HG02970 (cell line): ENCODE data around the gene ARSG.
A peak's percentile ranks its signal among the peaks of the same experiment; 100 is the strongest.

Experiments used
- ATAC-seq: cut with Tn5 transposase; IDR thresholded peaks from one replicate; pipeline ENCODE4 v1.9.1; 2021; ENCODE audit warnings: mild to moderate bottlenecking, moderate library complexity, moderate number of reproducible peaks; ENCODE audit not compliant: unreplicated experiment, low FRiP score

Gene ARSG

DNA sequence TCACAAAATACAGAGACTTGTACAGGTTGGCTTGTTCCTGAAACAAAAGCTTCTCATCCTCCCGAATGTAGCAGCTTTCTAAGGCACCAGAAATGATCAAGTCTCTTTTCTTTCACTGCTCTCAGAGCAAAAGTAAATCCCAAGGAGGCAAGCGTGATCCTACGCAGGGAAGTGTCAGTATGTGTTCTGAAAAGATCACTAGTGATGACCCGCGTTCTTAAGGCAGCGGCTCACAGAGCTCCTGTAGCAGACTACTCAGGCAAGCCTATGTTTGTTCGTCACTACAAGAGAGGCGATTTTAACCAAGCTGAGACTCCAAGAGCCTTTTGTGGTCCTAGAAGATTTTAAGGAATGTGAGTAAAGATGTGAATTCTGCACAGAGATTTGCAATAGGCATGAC, 131.5 kb downstream of the ARSG start:
- ATAC-seq: no peak

DNA sequence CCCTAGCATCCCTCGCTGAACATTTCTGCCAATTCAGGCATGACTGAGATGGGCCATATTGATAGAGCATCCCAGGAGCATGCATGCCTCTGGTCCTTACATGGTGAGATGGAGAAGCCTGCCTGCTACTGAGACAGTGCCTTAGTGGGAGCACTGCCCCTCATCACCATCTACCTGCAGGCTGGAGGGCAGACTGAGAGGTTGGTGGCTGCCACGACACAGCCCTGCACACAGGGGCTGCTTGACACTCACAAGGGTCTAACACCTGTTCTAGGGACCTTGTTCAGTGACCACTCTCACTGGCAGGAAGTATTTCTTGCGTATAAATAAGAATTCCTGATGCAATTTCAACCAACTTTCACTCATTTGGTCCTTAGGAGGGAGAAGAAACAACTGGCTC, 132.0 kb downstream of the ARSG start:
- ATAC-seq: no peak

- ATAC-seq: no peak
Observed at GRCh38 chr17:68424203-68424602, 132.9 kb downstream of the ARSG start.

DNA sequence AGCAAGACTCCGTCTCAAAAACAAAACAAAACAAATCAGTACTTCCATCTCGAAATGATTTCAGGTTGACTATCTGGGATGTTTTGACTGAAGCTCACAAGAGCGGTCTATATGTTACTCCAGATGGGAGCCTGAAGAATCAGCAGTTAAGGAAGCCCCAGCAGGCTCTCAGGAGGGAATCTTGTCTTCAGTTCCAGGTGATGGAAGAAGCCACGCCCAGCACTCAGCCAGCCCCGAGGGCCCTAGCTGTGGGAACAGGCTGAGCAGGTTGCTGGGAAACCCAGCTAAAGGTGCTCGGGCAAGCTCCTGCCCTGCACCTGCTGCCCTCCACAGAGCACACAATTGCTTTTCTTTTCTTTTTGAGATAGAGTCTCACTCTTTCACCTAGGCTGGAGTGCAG, 133.6 kb downstream of the ARSG start:
- no peak for ATAC-seq

- ATAC-seq: no peak
Observed at GRCh38 chr17:68425979-68426378, 134.7 kb downstream of the ARSG start.

- no peak for ATAC-seq
Observed at GRCh38 chr17:68427575-68427974, 136.3 kb downstream of the ARSG start.

DNA sequence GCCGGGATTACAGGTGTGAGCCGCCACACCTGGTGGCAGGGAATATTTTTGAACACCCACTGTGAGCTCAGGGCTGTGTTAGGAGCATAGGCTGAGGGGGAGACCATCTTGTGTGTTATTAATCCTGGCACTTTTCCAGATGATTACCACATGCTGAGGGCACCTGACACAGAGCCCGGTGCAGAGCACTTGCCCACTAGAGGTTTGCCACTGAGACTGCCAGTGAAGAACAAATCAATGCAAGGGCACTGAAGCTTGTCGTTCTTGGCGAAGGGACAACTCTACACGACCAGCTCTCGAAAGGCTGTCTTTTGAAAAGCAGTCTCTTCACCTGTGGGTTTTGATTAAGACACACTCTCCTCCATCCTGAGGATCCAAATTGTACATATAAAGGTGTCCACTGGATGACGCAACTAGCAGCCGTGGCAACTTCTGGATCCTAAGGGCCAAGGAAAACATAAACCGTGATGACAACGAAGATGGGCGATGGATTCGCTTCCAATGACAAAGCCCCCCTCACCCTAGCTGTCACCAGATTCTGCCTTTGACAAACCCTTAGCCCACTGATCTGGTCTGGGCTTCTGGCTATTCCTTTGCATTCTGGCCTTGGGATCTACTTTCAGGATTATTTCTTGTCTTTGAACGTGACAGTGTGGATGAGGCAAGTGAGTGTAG, 137.3 kb downstream of the ARSG start:
- ATAC-seq: no peak

DNA sequence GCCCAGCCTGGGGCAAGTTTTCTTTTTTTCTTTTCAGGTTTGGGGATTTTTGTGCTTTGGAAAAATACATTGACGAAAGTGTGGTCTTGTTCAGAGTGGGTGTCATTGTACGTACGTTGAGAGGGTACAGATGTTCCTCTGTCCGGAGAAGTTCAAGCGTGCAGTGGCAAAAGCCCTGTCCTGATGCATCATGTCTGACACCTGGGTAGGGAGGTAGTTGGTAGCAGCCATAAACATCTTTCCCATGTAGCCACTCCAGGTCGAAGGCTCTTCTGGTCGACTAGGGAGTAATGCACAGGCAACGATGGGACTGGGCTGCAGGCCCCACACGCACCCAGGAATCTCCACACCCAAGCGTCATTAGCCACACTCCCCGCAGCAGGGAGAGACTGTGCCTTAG, 138.6 kb downstream of the ARSG start:
- no peak for ATAC-seq

- no peak for ATAC-seq
Observed at GRCh38 chr17:68431045-68431608, 139.8 kb downstream of the ARSG start.

GRCh38 chr17:68431661-68432071, 140.4 kb downstream of the ARSG start:
- ATAC-seq: no peak

- ATAC-seq: no peak
Observed at GRCh38 chr17:68432086-68432864, 141.0 kb downstream of the ARSG start.

GRCh38 chr17:68433211-68433610, 141.9 kb downstream of the ARSG start:
- no peak for ATAC-seq

DNA sequence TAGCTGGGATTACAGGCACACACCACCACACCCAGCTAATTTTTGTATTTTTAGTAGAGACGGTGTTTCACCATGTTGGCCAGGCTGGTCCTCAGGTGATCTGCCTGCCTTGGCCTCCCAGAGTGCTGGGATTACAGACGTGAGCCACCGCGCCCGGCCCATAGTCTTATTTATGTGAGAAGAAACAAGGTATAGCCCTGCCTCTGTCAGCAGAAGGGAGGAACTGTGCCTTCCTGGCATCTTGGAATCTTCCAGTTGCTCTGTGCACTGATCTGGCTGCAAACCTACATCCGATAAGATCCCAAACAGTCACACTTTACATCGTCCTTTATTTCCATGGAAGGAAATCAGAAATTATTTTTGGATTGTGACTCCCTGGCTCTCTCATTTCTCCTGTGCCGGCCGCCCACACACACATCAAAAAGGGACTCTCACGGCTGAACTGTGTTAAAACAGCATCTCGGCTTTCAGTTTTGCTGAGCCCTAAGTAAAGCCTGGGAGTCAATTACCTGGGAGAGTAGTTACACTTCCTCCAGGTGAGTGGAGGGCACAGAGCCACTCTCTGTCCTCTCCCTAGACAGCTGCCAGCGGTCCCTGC, 142.7 kb downstream of the ARSG start:
- no peak for ATAC-seq

GRCh38 chr17:68435361-68435760, 144.1 kb downstream of the ARSG start:
- no peak for ATAC-seq

- no peak for ATAC-seq
Observed at GRCh38 chr17:68435876-68436842, 144.9 kb downstream of the ARSG start.

DNA sequence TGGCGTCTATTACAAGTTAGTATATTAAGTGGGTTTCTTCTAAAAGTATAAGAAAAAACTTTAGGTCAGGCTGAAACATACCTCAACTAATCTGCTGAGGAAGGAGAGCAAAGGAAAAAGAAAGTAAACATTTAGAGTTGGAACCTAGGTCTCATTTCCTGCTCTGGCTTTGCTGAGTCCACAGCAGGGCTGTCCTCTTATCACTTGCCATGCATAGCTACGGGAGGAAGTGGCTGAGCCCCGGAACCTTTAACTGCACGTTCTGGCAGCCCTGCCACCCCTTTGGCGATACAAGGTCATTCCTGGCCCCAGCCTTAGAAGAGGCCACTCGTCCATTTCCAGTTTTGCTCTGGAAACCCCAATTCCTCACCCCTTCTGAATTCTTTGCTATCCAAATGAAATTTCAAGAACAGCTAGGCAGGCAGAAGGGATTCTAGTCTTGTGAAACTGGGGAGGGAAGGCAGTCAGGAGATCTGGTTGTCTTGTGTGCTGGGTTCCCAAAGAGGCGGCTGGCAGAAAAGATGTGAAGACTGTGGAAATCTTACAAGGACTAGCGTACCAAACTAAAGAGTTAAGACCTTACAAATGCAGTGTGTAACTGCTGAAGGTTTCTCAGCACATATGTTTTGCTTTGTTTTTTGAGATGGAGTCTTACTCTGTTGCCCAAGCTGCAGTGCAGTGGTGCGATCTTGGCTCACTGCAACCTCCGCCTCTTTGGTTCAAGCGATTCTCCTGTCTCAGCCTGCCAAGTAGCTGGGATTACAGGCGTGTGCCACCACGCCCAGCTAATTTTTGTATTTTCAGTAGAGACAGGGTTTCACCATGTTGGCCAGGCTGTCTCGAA, 146.9 kb downstream of the ARSG start:
- peak; percentile 55 for ATAC-seq

- ATAC-seq: no peak
Observed at GRCh38 chr17:68439656-68440290, 148.5 kb downstream of the ARSG start.

- ATAC-seq: no peak
Observed at GRCh38 chr17:68440526-68440925, 149.2 kb downstream of the ARSG start.
